ENCODE results near the gene UBE2G2.

Gene UBE2G2

GRCh38 chr21:44828362-44829056, 26.9 kb upstream of the UBE2G2 start:
- H3K9me3 Mint-ChIP-seq (ENCODE audit: low read depth): peaks cover 14% of the 10 kb centered on the region
- H3K27me3 Mint-ChIP-seq: no peaks in the 10 kb centered on the region
- H3K27ac Mint-ChIP-seq: no peak overlapping the region
- no peak overlapping the region for H3K4me3 Mint-ChIP-seq
- H3K4me1 Mint-ChIP-seq (ENCODE audit: low read depth): peaks cover 18% of the 10 kb centered on the region
- peaks cover 7% of the 10 kb centered on the region for H3K36me3 Mint-ChIP-seq

GRCh38 chr21:44823179-44823660, 21.6 kb upstream of the UBE2G2 start:
- H3K36me3 Mint-ChIP-seq: peaks cover 7% of the 10 kb centered on the region
- H3K9me3 Mint-ChIP-seq (ENCODE audit: low read depth): peaks cover 19% of the 10 kb centered on the region
- H3K4me1 Mint-ChIP-seq (ENCODE audit: low read depth): peaks cover 2% of the 10 kb centered on the region
- no peaks in the 10 kb centered on the region for H3K27me3 Mint-ChIP-seq
- H3K27ac Mint-ChIP-seq: no peak overlapping the region
- H3K4me3 Mint-ChIP-seq: no peak overlapping the region

GRCh38 chr21:44822484-44823178, 21.0 kb upstream of the UBE2G2 start:
- no peak overlapping the region for H3K27ac Mint-ChIP-seq
- no peak overlapping the region for H3K4me3 Mint-ChIP-seq
- H3K4me1 Mint-ChIP-seq (ENCODE audit: low read depth): peaks cover 2% of the 10 kb centered on the region
- peaks cover 4% of the 10 kb centered on the region for H3K36me3 Mint-ChIP-seq
- H3K9me3 Mint-ChIP-seq (ENCODE audit: low read depth): peaks cover 13% of the 10 kb centered on the region
- H3K27me3 Mint-ChIP-seq: no peaks in the 10 kb centered on the region

DNA sequence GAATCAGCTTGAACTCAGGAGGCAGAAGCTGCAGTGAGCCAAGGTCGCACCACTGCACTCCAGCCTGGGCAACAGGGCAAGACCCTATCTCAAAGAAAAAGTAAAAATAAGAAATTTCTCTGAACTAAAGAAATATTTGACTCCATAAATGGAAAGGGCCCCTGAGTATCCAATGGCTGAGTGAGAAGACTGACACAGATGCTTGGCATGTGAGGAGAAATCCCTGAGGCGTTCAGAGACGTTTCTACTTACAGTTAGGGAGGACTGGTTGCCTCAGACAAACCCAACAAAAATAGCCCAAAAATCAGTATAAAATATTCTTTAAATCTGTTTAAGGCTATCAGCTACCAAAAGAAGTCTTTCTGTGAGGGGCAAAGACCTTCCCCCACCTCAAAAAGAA, 19.2 kb upstream of the UBE2G2 start:
- Mint-ChIP-seq H3K27ac (no peak overlapping the region), H3K4me3 (no peak overlapping the region), H3K36me3 (peaks cover 4% of the 10 kb centered on the region), H3K27me3 (no peaks in the 10 kb centered on the region), H3K9me3 (ENCODE audit: low read depth) (peaks cover 11% of the 10 kb centered on the region), H3K4me1 (ENCODE audit: low read depth) (peaks cover 7% of the 10 kb centered on the region)

DNA sequence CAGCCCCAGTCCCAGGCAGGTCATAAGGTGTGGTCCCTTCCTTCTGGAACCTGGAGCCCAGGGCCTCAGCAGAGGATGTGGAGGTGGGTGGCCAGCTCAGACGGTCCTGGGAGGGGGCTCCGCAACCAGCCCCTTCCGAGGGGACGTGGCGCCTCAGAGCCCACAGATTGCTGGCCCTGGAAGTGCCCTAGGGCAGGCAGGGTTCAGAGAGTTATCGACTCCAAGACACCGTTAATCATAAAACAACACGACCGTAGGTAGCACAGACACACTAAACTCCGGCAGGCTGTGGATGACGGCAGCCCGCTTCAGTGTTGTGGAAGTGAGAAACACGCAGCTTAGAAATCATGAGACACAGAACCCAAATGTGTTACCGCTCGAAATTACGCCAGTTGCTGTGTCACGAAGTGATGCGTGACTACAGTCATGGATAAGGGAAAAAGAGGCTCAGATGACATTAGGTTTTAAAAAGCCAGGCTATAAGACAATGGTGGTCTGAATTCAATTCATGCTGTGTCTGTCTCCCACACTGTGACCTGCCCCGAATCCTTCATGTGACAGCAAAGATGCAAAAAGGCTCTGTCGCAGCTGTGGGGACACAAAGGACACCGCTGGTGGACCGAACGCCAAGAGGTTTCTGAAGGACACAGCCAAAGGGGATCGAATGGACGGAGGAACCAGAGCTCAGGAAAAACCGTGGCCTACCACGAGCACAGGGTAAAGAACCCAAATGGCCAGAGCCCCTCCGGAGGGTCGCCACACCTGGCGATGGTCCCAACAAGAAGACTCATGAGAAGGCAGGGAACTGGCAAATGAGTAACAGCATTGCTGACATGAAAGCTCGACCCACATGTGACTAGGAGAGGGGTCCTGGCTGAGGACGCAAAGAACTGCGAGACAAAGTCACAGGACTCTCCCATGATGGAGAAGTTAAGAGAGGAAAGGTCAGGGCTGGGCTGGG, 17.9 kb upstream of the UBE2G2 start:
- Mint-ChIP-seq H3K27me3 (no peaks in the 10 kb centered on the region), H3K36me3 (peaks cover 4% of the 10 kb centered on the region), H3K4me3 (peak overlapping the region; percentile 74), H3K9me3 (ENCODE audit: low read depth) (peaks cover 11% of the 10 kb centered on the region), H3K27ac (peak overlapping the region; percentile 28), H3K4me1 (ENCODE audit: low read depth) (peaks cover 13% of the 10 kb centered on the region)

GRCh38 chr21:44818640-44819011, 17.0 kb upstream of the UBE2G2 start:
- peaks cover 9% of the 10 kb centered on the region for H3K9me3 Mint-ChIP-seq (ENCODE audit: low read depth)
- no peaks in the 10 kb centered on the region for H3K27me3 Mint-ChIP-seq
- peak overlapping the region; percentile 74 for H3K4me3 Mint-ChIP-seq
- peaks cover 3% of the 10 kb centered on the region for H3K36me3 Mint-ChIP-seq
- H3K27ac Mint-ChIP-seq: peak overlapping the region; percentile 28
- peaks cover 15% of the 10 kb centered on the region for H3K4me1 Mint-ChIP-seq (ENCODE audit: low read depth)

- Mint-ChIP-seq H3K9me3 (ENCODE audit: low read depth) (peaks cover 4% of the 10 kb centered on the region), H3K4me3 (peak within 1 kb of the TSS; percentile 74), H3K27ac (peak within 1 kb of the TSS; percentile 28), H3K4me1 (ENCODE audit: low read depth) (peaks cover 15% of the 10 kb centered on the region), H3K27me3 (no peaks in the 10 kb centered on the region), H3K36me3 (no peaks in the 10 kb centered on the region)
Measured at GRCh38 chr21:44817914-44818639, 16.5 kb upstream of the UBE2G2 start, which contains the start of gene SUMO3. Gene SUMO3, minus strand, starts transcription at chr21:44818062. Its CDS starts 94 bp downstream, at chr21:44817968.

- Mint-ChIP-seq H3K36me3 (no peaks in the 10 kb centered on the region), H3K4me3 (peak overlapping the region; percentile 68), H3K27me3 (no peaks in the 10 kb centered on the region), H3K27ac (no peak overlapping the region), H3K9me3 (ENCODE audit: low read depth) (no peaks in the 10 kb centered on the region), H3K4me1 (ENCODE audit: low read depth) (peaks cover 15% of the 10 kb centered on the region)
Measured at GRCh38 chr21:44817506-44817880, 15.9 kb upstream of the UBE2G2 start.

DNA sequence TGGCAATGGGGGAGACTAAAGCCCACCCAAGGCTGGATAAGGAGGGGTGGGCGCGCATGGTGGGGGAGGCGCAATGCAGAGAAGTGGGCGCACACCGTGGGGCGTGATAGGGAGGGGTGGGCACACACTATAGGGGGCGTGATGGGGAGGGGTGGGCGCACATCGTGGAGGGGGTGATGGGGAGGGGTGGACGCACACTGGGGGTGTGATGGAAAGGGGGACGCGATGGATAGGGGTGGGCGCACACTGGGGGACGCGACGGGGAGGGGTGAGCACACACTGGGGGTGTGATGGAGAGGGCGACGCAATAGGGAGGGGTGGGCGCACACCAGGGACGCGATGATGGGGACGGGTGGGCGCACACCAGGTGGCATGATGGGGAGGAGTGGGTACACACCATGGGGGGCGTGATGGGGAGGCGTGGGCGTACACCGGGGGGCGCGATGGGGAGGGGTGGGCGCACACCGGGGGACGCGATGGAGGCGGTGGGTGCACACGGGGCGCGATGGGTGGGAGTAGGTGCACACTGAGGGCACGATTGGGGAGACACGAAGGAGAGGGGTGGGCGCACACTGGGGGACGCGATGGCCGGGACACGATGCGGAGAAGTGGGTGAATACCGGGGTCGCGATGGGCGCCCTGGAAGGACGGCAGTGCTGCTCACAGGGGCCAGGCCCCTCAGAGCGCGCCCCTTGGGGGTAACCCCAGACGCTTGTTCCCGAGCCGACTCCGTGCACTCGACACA, 15.3 kb upstream of the UBE2G2 start:
- peak overlapping the region; percentile 80 for H3K4me3 Mint-ChIP-seq
- peaks cover 16% of the 10 kb centered on the region for H3K4me1 Mint-ChIP-seq (ENCODE audit: low read depth)
- no peaks in the 10 kb centered on the region for H3K36me3 Mint-ChIP-seq

GRCh38 chr21:44815852-44816628, 14.4 kb upstream of the UBE2G2 start:
- H3K9me3 Mint-ChIP-seq (ENCODE audit: low read depth): no peaks in the 10 kb centered on the region
- H3K27me3 Mint-ChIP-seq: no peaks in the 10 kb centered on the region
- H3K4me1 Mint-ChIP-seq (ENCODE audit: low read depth): peaks cover 17% of the 10 kb centered on the region
- H3K36me3 Mint-ChIP-seq: no peaks in the 10 kb centered on the region
- peak overlapping the region; percentile 80 for H3K4me3 Mint-ChIP-seq
- H3K27ac Mint-ChIP-seq: no peak overlapping the region

More for the DNA sequence above, 15.3 kb upstream of the UBE2G2 start:
- H3K9me3 Mint-ChIP-seq (ENCODE audit: low read depth): no peaks in the 10 kb centered on the region
- H3K27me3 Mint-ChIP-seq: no peaks in the 10 kb centered on the region
- H3K27ac Mint-ChIP-seq: no peak overlapping the region

GRCh38 chr21:44815225-44815624, 13.6 kb upstream of the UBE2G2 start:
- no peaks in the 10 kb centered on the region for H3K27me3 Mint-ChIP-seq
- peak overlapping the region; percentile 80 for H3K4me3 Mint-ChIP-seq
- no peaks in the 10 kb centered on the region for H3K9me3 Mint-ChIP-seq (ENCODE audit: low read depth)
- H3K36me3 Mint-ChIP-seq: no peaks in the 10 kb centered on the region
- H3K27ac Mint-ChIP-seq: no peak overlapping the region
- peaks cover 19% of the 10 kb centered on the region for H3K4me1 Mint-ChIP-seq (ENCODE audit: low read depth)

- Mint-ChIP-seq H3K27ac (no peak overlapping the region), H3K27me3 (no peaks in the 10 kb centered on the region), H3K4me3 (no peak overlapping the region), H3K4me1 (ENCODE audit: low read depth) (peaks cover 19% of the 10 kb centered on the region), H3K36me3 (peaks cover 2% of the 10 kb centered on the region), H3K9me3 (ENCODE audit: low read depth) (no peaks in the 10 kb centered on the region)
Measured at GRCh38 chr21:44814498-44815023, 12.9 kb upstream of the UBE2G2 start.

DNA sequence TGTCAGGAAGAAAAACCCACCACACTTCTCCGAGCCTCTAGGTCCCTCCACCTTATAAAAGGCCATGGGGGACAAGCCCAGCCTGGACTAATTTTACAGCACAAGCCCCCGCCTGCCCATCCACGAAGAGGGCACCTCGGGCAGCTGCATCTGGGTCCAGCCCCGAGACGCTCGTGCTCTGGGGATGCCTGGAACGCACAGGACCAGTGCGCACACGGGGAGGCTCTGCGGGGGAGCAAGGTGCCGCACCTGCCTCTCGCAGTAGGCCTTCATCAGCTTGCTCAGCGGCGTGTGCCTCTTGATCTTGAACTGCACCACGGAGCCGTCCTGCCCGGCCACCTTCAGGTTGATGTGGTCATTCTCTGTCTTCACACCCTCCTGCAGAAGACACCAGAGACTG, 12.1 kb upstream of the UBE2G2 start:
- Mint-ChIP-seq H3K27me3 (no peaks in the 10 kb centered on the region), H3K9me3 (ENCODE audit: low read depth) (no peaks in the 10 kb centered on the region), H3K27ac (no peak overlapping the region), H3K4me1 (ENCODE audit: low read depth) (peaks cover 19% of the 10 kb centered on the region), H3K36me3 (peaks cover 2% of the 10 kb centered on the region), H3K4me3 (no peak overlapping the region)

Data from activated naive CD8-positive, alpha-beta T cell (primary cell).